GM12878 (cell line): ENCODE data around the gene GGT5. TPM values are rescaled to one million over a fixed set of nuclear protein-coding genes. Genes with fewer than 3 reads are reported as not detected.

Experiments used
- ATAC-seq: fragments of 200-7000 bp; cut with Tn5 transposase; 3 replicates; pipeline ENCODE4 v1.9.1; 2020; ENCODE audit warnings: mild to moderate bottlenecking, moderate library complexity
- BruUV-seq: library from RNA; stranded (reverse); fragments of 400-500 nt; replicated peaks from 2 replicates; lab custom pipeline; 2021; lab: Mats Ljungman, UMichigan
- CTCF ChIA-PET: fragments of 300-600 bp; sonication (Branson Sonifier 250); formaldehyde crosslinking; extraction: SDS; loops from one replicate; lab custom pipeline; 2021; ENCODE audit warnings: inconsistent platforms; lab: Yijun Ruan, JAX
- POLR2A ChIA-PET: fragments of 350-600 bp; formaldehyde crosslinking; extraction: SDS; loops from one replicate; lab custom pipeline; 2021; ENCODE audit warnings: inconsistent platforms; lab: Charles Lee
- RAD21 ChIA-PET: fragments of 300-600 bp; sonication (Branson Sonifier 250); formaldehyde crosslinking; loops from one replicate; lab custom pipeline; 2023; ENCODE audit warnings: antibody characterized with exemption; ENCODE audit not compliant: unreplicated experiment; lab: Charles Lee
- SMC1A ChIA-PET: fragments of 300-600 bp; sonication (Branson Sonifier 250); formaldehyde crosslinking; loops from one replicate; lab custom pipeline; 2023; ENCODE audit not compliant: unreplicated experiment, uncharacterized antibody; lab: Charles Lee
- DNase-seq: peaks from one replicate; pipeline ENCODE4 v3.0.0-alpha.2; 2011; ENCODE audit warnings: low read depth, low spot score
- FAIRE-seq: peaks from 3 replicates; lab custom pipeline; 2011; peaks lifted over from hg19 to GRCh38; lab: Jason Lieb, UNC
- H2AFZ ChIP-seq: 2 replicates; pipeline ENCODE4 v1.6.0; 2011; ENCODE audit warnings: low read depth, low read length, control low read depth; ENCODE audit not compliant: control insufficient read depth
- H3K27ac ChIP-seq: 2 replicates; pipeline ENCODE4 v1.5.1; 2011; ENCODE audit warnings: control low read depth; ENCODE audit not compliant: control insufficient read depth, insufficient read depth
- H3K27me3 ChIP-seq, 2 experiments: replicated peaks in 1 of 2; 2 replicates each; pipeline versions ENCODE4 v1.6.0 to v1.6.1; 2011; ENCODE audit warnings: low read length in 1 of 2; ENCODE audit not compliant: control insufficient read depth in 2 of 2, insufficient read depth in 2 of 2
- H3K36me3 ChIP-seq, 2 experiments: 2 replicates each; pipeline ENCODE4 v1.5.1; 2011; ENCODE audit warnings: low read length in 1 of 2; ENCODE audit not compliant: control insufficient read depth in 2 of 2, insufficient read depth in 2 of 2
- H3K4me1 ChIP-seq: 2 replicates; pipeline ENCODE4 v1.6.1; 2011; ENCODE audit warnings: mild to moderate bottlenecking, low read length, moderate library complexity, mixed read lengths; ENCODE audit not compliant: control insufficient read depth, insufficient read depth
- H3K4me2 ChIP-seq: 2 replicates; pipeline ENCODE4 v1.6.0; 2011; ENCODE audit warnings: control low read depth; ENCODE audit not compliant: control insufficient read depth, insufficient read depth
- H3K4me3 ChIP-seq: fragments of 200-600 bp; sonication (generic); 2 replicates; pipeline ENCODE4 v1.5.1; 2016
- H3K79me2 ChIP-seq: 2 replicates; pipeline ENCODE4 v1.6.0; 2011; ENCODE audit warnings: low read length; ENCODE audit not compliant: control insufficient read depth, insufficient read depth
- H3K9ac ChIP-seq: 2 replicates; pipeline ENCODE4 v1.8.0; 2011; ENCODE audit warnings: low read length, control low read depth, mixed read lengths; ENCODE audit not compliant: control insufficient read depth, insufficient read depth
- H3K9me3 ChIP-seq: replicated peaks from 3 replicates; pipeline ENCODE4 v1.5.1; 2011; ENCODE audit warnings: mild to moderate bottlenecking, low read length; ENCODE audit not compliant: control insufficient read depth, insufficient read depth
- H4K20me1 ChIP-seq: 2 replicates; pipeline ENCODE4 v1.6.0; 2011; ENCODE audit not compliant: control insufficient read depth, insufficient read depth
- ATF2 ChIP-seq: IDR thresholded peaks from 2 replicates; pipeline ENCODE4 v1.6.1; 2012; ENCODE audit warnings: low read length, inconsistent platforms
- HDAC2 ChIP-seq: fragments of 200-600 bp; sonication (generic); IDR thresholded peaks from 2 replicates; pipeline ENCODE4 v1.6.1; 2017
- MEF2B ChIP-seq: fragments of 450-650 bp; IDR thresholded peaks from 2 replicates; pipeline ENCODE4 v1.6.1; 2018; ENCODE audit warnings: mild to moderate bottlenecking, moderate library complexity; ENCODE audit not compliant: partially characterized antibody, poor library complexity, severe bottlenecking
- NRF1 ChIP-seq: conservative IDR thresholded peaks from 2 replicates; pipeline ENCODE4 v1.6.1; 2011; ENCODE audit warnings: mild to moderate bottlenecking, low read depth, low read length, improper control_type of control experiment
- POU2F2 ChIP-seq: IDR thresholded peaks from 3 replicates; pipeline ENCODE4 v1.6.1; 2011; ENCODE audit warnings: low read depth, mild to moderate bottlenecking, low read length, borderline replicate concordance
- RUNX3 ChIP-seq: IDR thresholded peaks from 2 replicates; pipeline ENCODE4 v1.6.1; 2012; ENCODE audit warnings: low read length, inconsistent platforms
- USF1 ChIP-seq: IDR thresholded peaks from 2 replicates; pipeline ENCODE4 v1.6.1; 2011; ENCODE audit warnings: borderline replicate concordance, low read depth, mild to moderate bottlenecking, moderate library complexity, mixed read lengths, low read length; ENCODE audit not compliant: insufficient read depth; ENCODE audit errors: extremely low read length
- ZBTB4 ChIP-seq: fragments of 450-650 bp; formaldehyde crosslinking; IDR thresholded peaks from 2 replicates; pipeline ENCODE4 v1.4.0; 2022; ENCODE audit warnings: mild to moderate bottlenecking, moderate library complexity
- ZNF384 ChIP-seq: IDR thresholded peaks from 2 replicates; pipeline ENCODE4 v1.6.1; 2012; ENCODE audit warnings: low read depth, mild to moderate bottlenecking, low read length, improper control_type of control experiment, borderline replicate concordance
- WGBS: methylation state at CpG from one replicate; pipeline ENCODE4 v1.1.6; 2016; ENCODE audit warnings: low lambda C conversion rate; ENCODE audit not compliant: insufficient replicate concordance, insufficient coverage; ENCODE audit errors: missing lambda C conversion rate; 5-methylcytosine and 5-hydroxymethylcytosine counted together
- in situ Hi-C: fragments of 300-500 bp; cut with MboI; formaldehyde crosslinking; loops from 9 replicates; pipeline ENCODE4 v1.14.3; 2018; ENCODE audit warnings: mixed read lengths
- intact Hi-C: fragments of 100-400 bp; cut with micrococcal nuclease; formaldehyde crosslinking; loops from one replicate; pipeline ENCODE4 v1.14.2; 2022; ENCODE audit not compliant: unreplicated experiment
- polyA plus RNA-seq, 11 experiments: library from polyadenylated mRNA; depleted of rRNA in 4 of 11; unstranded in 6 of 11; stranded (reverse) in 5 of 11; fragments of >200 nt; fragmentation: Nextera tagmentation in 4 of 11; fragmentation: Illumina TruSeq in 1 of 11; extraction: Ambion mirVana in 4 of 11; extraction: Trizol in 1 of 11; gene quantifications; 1 replicate in 1 of 11; 2 replicates in 10 of 11; pipeline versions ENCODE4 v1.2.1 to v1.2.3, GENCODE V29; 2011 to 2016; ENCODE audit warnings: inconsistent platforms in 2 of 11, missing spikeins in 2 of 11, low read depth in 1 of 11
- total RNA-seq, 4 experiments: library from RNA; depleted of rRNA in 3 of 4; stranded (reverse); fragments of >200 nt in 3 of 4; fragmentation: Illumina TruSeq in 1 of 4; extraction: Trizol in 1 of 4; gene quantifications; 2 replicates each; pipeline versions ENCODE4 v1.2.1 to v1.2.3, GENCODE V29; 2013 to 2021
- TF ChIP-seq, protein P1 (sequence below), 3 experiments: IDR thresholded peaks in 2 of 3; conservative IDR thresholded peaks in 1 of 3; 2 replicates each; pipeline ENCODE4 v1.5.1; 2011; ENCODE audit warnings: low read depth in 3 of 3, low read length in 3 of 3, mild to moderate bottlenecking in 3 of 3, control low read depth in 2 of 3, moderate library complexity in 2 of 3, inconsistent platforms in 1 of 3, mixed read lengths in 1 of 3; ENCODE audit not compliant: control insufficient read depth in 2 of 3, insufficient read depth in 1 of 3; ENCODE audit errors: extremely low read depth in 1 of 3

Gene GGT5
- total and polyA plus RNA-seq, 10 of the 15 experiments (the other 5 are each of a cell fraction or from before 2014, with no cell fraction given): 0.34 TPM; not detected in 9

DNA sequence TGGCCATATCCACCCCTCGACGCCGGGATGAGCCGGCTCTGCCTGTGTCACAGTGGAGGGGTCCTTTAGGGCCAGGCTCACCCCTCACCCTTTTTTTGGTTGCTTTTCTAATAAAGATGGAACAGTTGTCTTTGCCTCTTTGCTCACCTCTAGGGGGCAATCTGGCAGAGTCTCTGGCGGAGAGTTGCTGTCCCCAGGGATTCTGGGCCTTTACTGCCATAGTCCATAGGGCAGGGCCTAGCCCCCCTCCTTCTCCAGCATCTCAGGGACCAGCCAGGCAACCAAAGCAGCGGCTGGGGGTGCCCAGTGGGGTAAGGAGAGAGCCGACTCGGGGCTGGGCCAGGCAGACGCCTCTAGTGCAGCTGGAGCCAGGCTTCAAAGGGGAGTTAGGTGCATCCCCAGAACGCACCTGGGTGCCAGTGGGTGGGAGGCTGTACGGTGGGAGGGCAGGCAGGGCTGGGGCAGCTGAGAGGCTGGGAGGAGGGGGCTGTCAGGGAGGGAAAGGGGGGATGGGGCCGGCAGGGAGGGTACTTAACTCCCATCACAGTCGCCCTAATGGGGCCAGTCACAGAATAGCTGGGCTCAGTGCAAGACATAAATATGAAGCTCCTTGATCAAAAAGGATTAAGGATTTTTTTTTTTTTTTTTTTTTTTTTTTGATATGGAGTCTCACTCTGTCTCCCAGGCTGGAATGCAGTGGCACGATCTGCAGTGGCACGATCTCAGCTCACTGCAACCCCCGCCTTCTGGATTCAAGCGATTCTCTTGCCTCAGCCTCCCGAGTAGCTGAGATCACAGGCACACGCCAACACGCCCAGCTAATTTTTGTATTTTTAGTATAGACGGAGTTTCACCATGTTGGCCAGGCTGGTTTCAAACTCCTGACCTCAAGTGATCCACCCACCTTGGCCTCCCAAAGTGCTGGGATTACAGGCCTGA, 66.1 kb downstream of the GGT5 start:
- peak; percentile 30; the same call in 2 of the 3 replicates for ATAC-seq
- Histone ChIP-seq H2AFZ (no peak overlapping the region), H3K4me1 (no peaks in the 10 kb centered on the region; the same call in 1 of the 2 replicates), H3K4me2 (no peak overlapping the region), H4K20me1 (no peaks in the 10 kb centered on the region), H3K27ac (no peak overlapping the region), H3K9ac (no peak overlapping the region), H3K9me3 (no peaks in the 10 kb centered on the region), H3K27me3 (no peaks in the 10 kb centered on the region), H3K79me2 (no peaks in the 10 kb centered on the region), H3K4me3 (no peak overlapping the region), H3K36me3 (peaks cover 0 to 6% of the 10 kb centered on the region in 2 experiments; a peak in 2 of 4 replicates)
- no TSS peak for BruUV-seq
- in situ Hi-C loops: no loop called here
- ChIA-PET POLR2A (interaction anchor here (0.6 kb wide), 1 partner anchor 321 kb away, joined by 4 read pairs; the partner anchor contains the start of gene SLC2A11), CTCF (interaction anchor here (0.6 to 8.9 kb wide), 3 partner anchors 21 to 58 kb away, joined by 3 to 94 read pairs (median 3); no protein-coding TSS in a partner anchor), SMC1A (no interaction called here), RAD21 (interaction anchor here (0.6 to 1.2 kb wide), 2 partner anchors 102 to 223 kb away, joined by 3 read pairs; no protein-coding TSS in a partner anchor)
- intact Hi-C loops: loop anchor here (5.0 to 10.0 kb wide), 3 partner anchors 71 to 224 kb away; no protein-coding TSS in a partner anchor
- no peak for FAIRE-seq
- TF ChIP-seq MEF2B (peak; percentile 58), ZNF384 (no peak), NRF1 (no peak), USF1 (no peak), ATF2 (no peak), HDAC2 (no peak), POU2F2 (no peak), ZBTB4 (CRISPR knock-in tag) (no peak), RUNX3 (no peak)
- TF ChIP-seq, protein P1, sequence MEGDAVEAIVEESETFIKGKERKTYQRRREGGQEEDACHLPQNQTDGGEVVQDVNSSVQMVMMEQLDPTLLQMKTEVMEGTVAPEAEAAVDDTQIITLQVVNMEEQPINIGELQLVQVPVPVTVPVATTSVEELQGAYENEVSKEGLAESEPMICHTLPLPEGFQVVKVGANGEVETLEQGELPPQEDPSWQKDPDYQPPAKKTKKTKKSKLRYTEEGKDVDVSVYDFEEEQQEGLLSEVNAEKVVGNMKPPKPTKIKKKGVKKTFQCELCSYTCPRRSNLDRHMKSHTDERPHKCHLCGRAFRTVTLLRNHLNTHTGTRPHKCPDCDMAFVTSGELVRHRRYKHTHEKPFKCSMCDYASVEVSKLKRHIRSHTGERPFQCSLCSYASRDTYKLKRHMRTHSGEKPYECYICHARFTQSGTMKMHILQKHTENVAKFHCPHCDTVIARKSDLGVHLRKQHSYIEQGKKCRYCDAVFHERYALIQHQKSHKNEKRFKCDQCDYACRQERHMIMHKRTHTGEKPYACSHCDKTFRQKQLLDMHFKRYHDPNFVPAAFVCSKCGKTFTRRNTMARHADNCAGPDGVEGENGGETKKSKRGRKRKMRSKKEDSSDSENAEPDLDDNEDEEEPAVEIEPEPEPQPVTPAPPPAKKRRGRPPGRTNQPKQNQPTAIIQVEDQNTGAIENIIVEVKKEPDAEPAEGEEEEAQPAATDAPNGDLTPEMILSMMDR (IDR thresholded peaks at IDR 0.05 in 2 of 3, conservative IDR thresholded peaks at IDR 0.05 in 1 of 3; ENCODE audit: control insufficient read depth in 2 of 3, extremely low read depth in 1 of 3, insufficient read depth in 1 of 3, low read depth in 3 of 3, low read length in 3 of 3): peak; percentile 16 to 31 (median 24); a peak in 4 of 6 replicates
- WGBS: 77% methylated on average over 20 of the region's 21 CpGs
- DNase-seq: no peak
